Activated T-helper 17 cell treated with anti-CD3 and anti-CD28 coated beads, Interleukin-2, amount 50 U/mL, for 72 hours (primary cell): ENCODE results near the gene SORCS2. TPM values are rescaled to one million over a fixed set of nuclear protein-coding genes. Genes with fewer than 3 reads are reported as not detected.

Source experiments
- ATAC-seq: fragments of 150-1000 bp; cut with Tn5 transposase; replicated peaks from 2 replicates; pipeline ENCODE4 v1.10.0; 2021; ENCODE audit warnings: mild to moderate bottlenecking, moderate library complexity
- H3K27ac Mint-ChIP-seq: one replicate; pipeline ENCODE4 v1.8.0; 2022; ENCODE audit warnings: mixed read lengths
- H3K27me3 Mint-ChIP-seq: one replicate; pipeline ENCODE4 v1.8.0; 2022; ENCODE audit warnings: mixed read lengths
- H3K36me3 Mint-ChIP-seq: one replicate; pipeline ENCODE4 v1.8.0; 2022; ENCODE audit warnings: low read depth, mild to moderate bottlenecking, mixed read lengths
- H3K4me1 Mint-ChIP-seq: one replicate; pipeline ENCODE4 v1.8.0; 2022; ENCODE audit warnings: mixed read lengths
- H3K4me3 Mint-ChIP-seq: one replicate; pipeline ENCODE4 v1.8.0; 2022; ENCODE audit warnings: mild to moderate bottlenecking, mixed read lengths
- H3K9me3 Mint-ChIP-seq: one replicate; pipeline ENCODE4 v1.8.0; 2022; ENCODE audit warnings: mixed read lengths
- total RNA-seq, 2 donors: library from RNA; stranded (reverse); gene quantifications; one replicate each; pipeline ENCODE4 v1.2.3, GENCODE V29; 2022

Gene SORCS2
- total RNA-seq, 2 donors from 2014 or later = 0.04 to 0.26 TPM

- H3K9me3 Mint-ChIP-seq = no peaks in the 10 kb centered on the region
- H3K4me1 Mint-ChIP-seq = no peaks in the 10 kb centered on the region
- H3K4me3 Mint-ChIP-seq = no peak overlapping the region
- H3K27ac Mint-ChIP-seq = no peak overlapping the region
- peaks cover 3% of the 10 kb centered on the region for H3K27me3 Mint-ChIP-seq
- H3K36me3 Mint-ChIP-seq = no peaks in the 10 kb centered on the region
- ATAC-seq = no peak
Observed at GRCh38 chr4:7430965-7431695, 238.8 kb downstream of the SORCS2 start.

- Mint-ChIP-seq H3K9me3 (no peaks in the 10 kb centered on the region), H3K27me3 (peaks cover 6% of the 10 kb centered on the region), H3K27ac (no peak overlapping the region), H3K4me3 (no peak overlapping the region), H3K36me3 (no peaks in the 10 kb centered on the region), H3K4me1 (peaks cover 3% of the 10 kb centered on the region)
- ATAC-seq = no peak
Observed at GRCh38 chr4:7431696-7432530, 239.6 kb downstream of the SORCS2 start.

GRCh38 chr4:7432531-7433375, 240.4 kb downstream of the SORCS2 start:
- Mint-ChIP-seq H3K4me3 (no peak overlapping the region), H3K4me1 (peaks cover 3% of the 10 kb centered on the region), H3K9me3 (no peaks in the 10 kb centered on the region), H3K27ac (no peak overlapping the region), H3K36me3 (no peaks in the 10 kb centered on the region), H3K27me3 (peaks cover 3% of the 10 kb centered on the region)
- no peak for ATAC-seq

- Mint-ChIP-seq H3K4me3 (no peak overlapping the region), H3K4me1 (peaks cover 3% of the 10 kb centered on the region), H3K27me3 (peaks cover 3% of the 10 kb centered on the region), H3K36me3 (no peaks in the 10 kb centered on the region), H3K27ac (no peak overlapping the region), H3K9me3 (no peaks in the 10 kb centered on the region)
- ATAC-seq = no peak
Observed at GRCh38 chr4:7433376-7434140, 241.2 kb downstream of the SORCS2 start.

- no peak overlapping the region for H3K4me3 Mint-ChIP-seq
- H3K36me3 Mint-ChIP-seq = no peaks in the 10 kb centered on the region
- no peak for ATAC-seq
- H3K9me3 Mint-ChIP-seq = no peaks in the 10 kb centered on the region
- peaks cover 3% of the 10 kb centered on the region for H3K4me1 Mint-ChIP-seq
- peaks cover 5% of the 10 kb centered on the region for H3K27me3 Mint-ChIP-seq
- no peak overlapping the region for H3K27ac Mint-ChIP-seq
Observed at GRCh38 chr4:7434141-7434765, 241.9 kb downstream of the SORCS2 start.

GRCh38 chr4:7434766-7435150, 242.4 kb downstream of the SORCS2 start, which contains the start of gene PSAPL1:
PSAPL1 (minus strand) TSS chr4:7434930; CDS start chr4:7434879, 51 bp downstream.
- Mint-ChIP-seq H3K4me1 (peaks cover 3% of the 10 kb centered on the region), H3K27ac (no peak within 1 kb of the TSS), H3K27me3 (peaks cover 7% of the 10 kb centered on the region), H3K4me3 (no peak within 1 kb of the TSS), H3K36me3 (no peaks in the 10 kb centered on the region), H3K9me3 (no peaks in the 10 kb centered on the region)
- peak; percentile 45 for ATAC-seq

- H3K4me1 Mint-ChIP-seq = peaks cover 3% of the 10 kb centered on the region
- H3K27ac Mint-ChIP-seq = no peak overlapping the region
- H3K4me3 Mint-ChIP-seq = no peak overlapping the region
- peaks cover 8% of the 10 kb centered on the region for H3K27me3 Mint-ChIP-seq
- H3K9me3 Mint-ChIP-seq = no peaks in the 10 kb centered on the region
- no peaks in the 10 kb centered on the region for H3K36me3 Mint-ChIP-seq
- no peak for ATAC-seq
Observed at GRCh38 chr4:7435471-7436061, 243.2 kb downstream of the SORCS2 start.

- Mint-ChIP-seq H3K27ac (no peak overlapping the region), H3K27me3 (peaks cover 12% of the 10 kb centered on the region), H3K4me3 (no peak overlapping the region), H3K36me3 (no peaks in the 10 kb centered on the region), H3K9me3 (no peaks in the 10 kb centered on the region), H3K4me1 (peaks cover 3% of the 10 kb centered on the region)
- no peak for ATAC-seq
Observed at GRCh38 chr4:7436256-7436655, 243.9 kb downstream of the SORCS2 start.

GRCh38 chr4:7439699-7440098, 247.4 kb downstream of the SORCS2 start:
- Mint-ChIP-seq H3K27ac (no peak overlapping the region), H3K27me3 (peaks cover 23% of the 10 kb centered on the region), H3K36me3 (no peaks in the 10 kb centered on the region), H3K4me1 (peaks cover 3% of the 10 kb centered on the region), H3K4me3 (no peak overlapping the region), H3K9me3 (no peaks in the 10 kb centered on the region)
- no peak for ATAC-seq

- Mint-ChIP-seq H3K9me3 (no peaks in the 10 kb centered on the region), H3K27me3 (peaks cover 24% of the 10 kb centered on the region), H3K4me1 (peaks cover 3% of the 10 kb centered on the region), H3K4me3 (no peak overlapping the region), H3K27ac (no peak overlapping the region), H3K36me3 (no peaks in the 10 kb centered on the region)
- no peak for ATAC-seq
Observed at GRCh38 chr4:7441201-7441600, 248.9 kb downstream of the SORCS2 start.

- Mint-ChIP-seq H3K4me1 (no peaks in the 10 kb centered on the region), H3K36me3 (no peaks in the 10 kb centered on the region), H3K4me3 (no peak overlapping the region), H3K9me3 (no peaks in the 10 kb centered on the region), H3K27ac (no peak overlapping the region), H3K27me3 (peaks cover 21% of the 10 kb centered on the region)
- no peak for ATAC-seq
Observed at GRCh38 chr4:7442574-7443162, 250.3 kb downstream of the SORCS2 start.

GRCh38 chr4:7444314-7444713, 252.0 kb downstream of the SORCS2 start:
- no peak for ATAC-seq
- Mint-ChIP-seq H3K4me3 (no peak overlapping the region), H3K36me3 (no peaks in the 10 kb centered on the region), H3K27me3 (peaks cover 18% of the 10 kb centered on the region), H3K4me1 (no peaks in the 10 kb centered on the region), H3K27ac (no peak overlapping the region), H3K9me3 (no peaks in the 10 kb centered on the region)

GRCh38 chr4:7444731-7445130, 252.4 kb downstream of the SORCS2 start:
- Mint-ChIP-seq H3K4me1 (no peaks in the 10 kb centered on the region), H3K9me3 (no peaks in the 10 kb centered on the region), H3K27ac (no peak overlapping the region), H3K27me3 (peaks cover 17% of the 10 kb centered on the region), H3K4me3 (no peak overlapping the region), H3K36me3 (no peaks in the 10 kb centered on the region)
- no peak for ATAC-seq
